HCT116 (cell line): ENCODE results near the gene DEGS1. TPM values are rescaled to one million over a fixed set of nuclear protein-coding genes. Genes with fewer than 3 reads are reported as not detected.
A peak's percentile ranks its signal among the peaks of the same experiment; 100 is the strongest.

ENCODE experiments used
- ATAC-seq: fragments of 200-7000 bp; cut with Tn5 transposase; 2 replicates; pipeline ENCODE4 v1.9.1; 2020; ENCODE audit warnings: mild to moderate bottlenecking, moderate library complexity
- BruUV-seq: library from RNA; stranded (reverse); fragments of 400-500 nt; replicated peaks from 2 replicates; lab custom pipeline; 2021; lab: Mats Ljungman, UMichigan
- CTCF ChIA-PET: fragments of 300-600 bp; sonication (Branson Sonifier 250); formaldehyde crosslinking; loops from one replicate; lab custom pipeline; 2021; ENCODE audit warnings: antibody characterized with exemption; lab: Charles Lee
- POLR2A ChIA-PET: fragments of 300-600, 350-600 bp; sonication (Branson Sonifier 250); formaldehyde crosslinking; loops from one replicate; lab custom pipeline; 2021; ENCODE audit warnings: antibody characterized with exemption; lab: Charles Lee
- RAD21 ChIA-PET, 2 experiments: fragments of 300-600 bp; sonication (Branson Sonifier 250); formaldehyde crosslinking; loops; one replicate each; lab custom pipeline; 2023; ENCODE audit warnings: low total read pairs in 2 of 2; ENCODE audit not compliant: uncharacterized antibody in 2 of 2, unreplicated experiment in 2 of 2, low non-redundant PET in 1 of 2; lab: Charles Lee
- DNase-seq: peaks from one replicate; pipeline ENCODE4 v3.0.0-alpha.2; 2010; ENCODE audit warnings: low read depth, low spot score
- H2AFZ ChIP-seq: fragments of 200-600 bp; shearing (Covaris generic), sonication (generic); 2 replicates; pipeline ENCODE4 v1.6.1; 2017; ENCODE audit warnings: low read depth, mixed run types, mixed read lengths, antibody characterized with exemption, low read length; ENCODE audit not compliant: poor library complexity, severe bottlenecking
- H3K27ac ChIP-seq: 2 replicates; pipeline ENCODE4 v1.5.1; 2012; ENCODE audit warnings: low read depth, low read length
- H3K27me3 ChIP-seq: fragments of 200-600 bp; sonication (generic); 2 replicates; pipeline ENCODE4 v1.6.1; 2016; ENCODE audit warnings: mixed run types, low read length, mixed read lengths; ENCODE audit not compliant: insufficient read depth
- H3K36me3 ChIP-seq, 2 experiments: fragments of 200-500 bp in 1 of 2; fragments of 200-600 bp in 1 of 2; sonication (Bioruptor generic) in 1 of 2; sonication (generic) in 1 of 2; 2 replicates each; pipeline versions ENCODE4 v1.5.1 to v1.6.1; 2014 to 2016; ENCODE audit warnings: low read length in 2 of 2, inconsistent platforms in 1 of 2, mixed read lengths in 1 of 2, mixed run types in 1 of 2; ENCODE audit not compliant: insufficient read depth in 2 of 2, control insufficient read depth in 1 of 2
- H3K4me1 ChIP-seq, 2 experiments: fragments of 200-600 bp in 1 of 2; sonication (generic) in 1 of 2; 2 replicates each; pipeline versions ENCODE4 v1.5.1 to v1.6.1; 2012 to 2017; ENCODE audit warnings: low read length in 2 of 2, inconsistent platforms in 1 of 2, mild to moderate bottlenecking in 1 of 2, mixed read lengths in 1 of 2, mixed run types in 1 of 2, moderate library complexity in 1 of 2; ENCODE audit not compliant: insufficient read depth in 2 of 2, control insufficient read depth in 1 of 2
- H3K4me2 ChIP-seq: fragments of 200-600 bp; sonication (generic); 2 replicates; pipeline ENCODE4 v1.6.1; 2017; ENCODE audit warnings: mixed run types, low read length, mixed read lengths
- H3K4me3 ChIP-seq, 2 experiments: fragments of 200-600 bp in 1 of 2; sonication (generic) in 1 of 2; replicated peaks in 1 of 2; 2 replicates each; pipeline ENCODE4 v1.5.1; 2011 to 2016; ENCODE audit warnings: low read length in 2 of 2, control low read depth in 1 of 2, low read depth in 1 of 2, mild to moderate bottlenecking in 1 of 2, mixed read lengths in 1 of 2, mixed run types in 1 of 2
- H3K79me2 ChIP-seq: fragments of 200-600 bp; sonication (generic); 2 replicates; pipeline ENCODE4 v1.6.1; 2017; ENCODE audit warnings: mild to moderate bottlenecking, mixed run types, low read length, moderate library complexity, mixed read lengths; ENCODE audit not compliant: insufficient read depth
- H3K9ac ChIP-seq: fragments of 200-600 bp; sonication (generic); 2 replicates; pipeline ENCODE4 v1.6.1; 2016; ENCODE audit warnings: low read length, mixed read lengths
- H3K9me2 ChIP-seq: fragments of 200-600 bp; sonication (generic), shearing (Covaris generic); 2 replicates; pipeline ENCODE4 v1.6.1; 2017; ENCODE audit warnings: mixed run types, mild to moderate bottlenecking, moderate library complexity; ENCODE audit not compliant: insufficient read depth
- H3K9me3 ChIP-seq, 2 experiments: fragments of 200-500 bp in 1 of 2; fragments of 200-600 bp in 1 of 2; sonication (Bioruptor generic) in 1 of 2; sonication (generic) in 1 of 2; 2 replicates each; pipeline ENCODE4 v1.6.1; 2014 to 2017; ENCODE audit warnings: low read length in 2 of 2, mixed read lengths in 2 of 2, inconsistent platforms in 1 of 2, low read depth in 1 of 2, mild to moderate bottlenecking in 1 of 2, mixed run types in 1 of 2, moderate library complexity in 1 of 2; ENCODE audit not compliant: control insufficient read depth in 1 of 2, insufficient read depth in 1 of 2
- H4K20me1 ChIP-seq: fragments of 200-600 bp; sonication (generic), shearing (Covaris generic); 2 replicates; pipeline ENCODE4 v1.6.1; 2017; ENCODE audit warnings: mixed run types, mild to moderate bottlenecking, moderate library complexity; ENCODE audit not compliant: insufficient read depth
- CBX3 ChIP-seq: IDR thresholded peaks from 2 replicates; pipeline ENCODE4 v1.6.1; 2012; ENCODE audit warnings: low read depth
- EGR1 ChIP-seq: IDR thresholded peaks from 2 replicates; pipeline ENCODE4 v1.6.1; 2012; ENCODE audit warnings: low read depth
- EZH2 ChIP-seq: fragments of 200-600 bp; sonication (generic); IDR thresholded peaks from 2 replicates; pipeline ENCODE4 v1.6.1; 2017; ENCODE audit warnings: antibody characterized with exemption, mixed run types
- FOSL1 ChIP-seq: IDR thresholded peaks from 2 replicates; pipeline ENCODE4 v1.6.1; 2012; ENCODE audit warnings: low read depth
- POLR2AphosphoS5 ChIP-seq: IDR thresholded peaks from 2 replicates; pipeline ENCODE4 v1.6.1; 2011; ENCODE audit warnings: mild to moderate bottlenecking, low read depth, low read length, moderate library complexity
- RAD21 ChIP-seq: IDR thresholded peaks from 2 replicates; pipeline ENCODE4 v1.6.1; 2012; ENCODE audit warnings: low read depth, mild to moderate bottlenecking
- SIN3A ChIP-seq: IDR thresholded peaks from 2 replicates; pipeline ENCODE4 v1.6.1; 2012; ENCODE audit warnings: low read depth
- SP1 ChIP-seq: IDR thresholded peaks from 2 replicates; pipeline ENCODE4 v1.6.1; 2012; ENCODE audit warnings: low read depth
- SRF ChIP-seq: IDR thresholded peaks from 2 replicates; pipeline ENCODE4 v1.6.1; 2012; ENCODE audit warnings: low read depth
- TCF7L2 ChIP-seq: IDR thresholded peaks from 2 replicates; pipeline ENCODE4 v1.7.0; 2011; ENCODE audit warnings: borderline replicate concordance, inconsistent platforms; ENCODE audit not compliant: insufficient read depth, insufficient read length; ENCODE audit errors: extremely low read depth
- YY1 ChIP-seq: IDR thresholded peaks from 2 replicates; pipeline ENCODE4 v1.6.1; 2011; ENCODE audit warnings: low read length, low read depth, moderate library complexity, mild to moderate bottlenecking; ENCODE audit not compliant: insufficient replicate concordance; ENCODE audit errors: extremely low read depth
- ZFX ChIP-seq: fragments of 450-650 bp; IDR thresholded peaks from 2 replicates; pipeline ENCODE4 v1.6.1; 2017
- ZNF274 ChIP-seq: fragments of 200-500 bp; sonication (Bioruptor generic); IDR thresholded peaks from 2 replicates; pipeline ENCODE4 v1.6.1; 2014; ENCODE audit warnings: mild to moderate bottlenecking, low read depth, low read length, inconsistent platforms
- intact Hi-C: fragments of 100-400 bp; cut with micrococcal nuclease; formaldehyde crosslinking; loops from 2 replicates; pipeline ENCODE4 v1.10.0; 2022
- total RNA-seq: library from RNA; stranded (reverse); gene quantifications from one replicate; pipeline ENCODE4 v1.2.1, GENCODE V29; 2021; ENCODE audit not compliant: unreplicated experiment
- TF ChIP-seq, protein P1 (sequence below): IDR thresholded peaks from 2 replicates; pipeline ENCODE4 v1.6.1; 2012
- TF ChIP-seq, protein P2 (sequence below): IDR thresholded peaks from 2 replicates; pipeline ENCODE4 v1.6.1; 2012
- TF ChIP-seq, protein P3 (sequence below): IDR thresholded peaks from 2 replicates; pipeline ENCODE4 v1.6.1; 2012; ENCODE audit warnings: low read depth

Gene DEGS1
- total RNA-seq, 1 experiment from 2014 or later = 23.1 TPM

DNA sequence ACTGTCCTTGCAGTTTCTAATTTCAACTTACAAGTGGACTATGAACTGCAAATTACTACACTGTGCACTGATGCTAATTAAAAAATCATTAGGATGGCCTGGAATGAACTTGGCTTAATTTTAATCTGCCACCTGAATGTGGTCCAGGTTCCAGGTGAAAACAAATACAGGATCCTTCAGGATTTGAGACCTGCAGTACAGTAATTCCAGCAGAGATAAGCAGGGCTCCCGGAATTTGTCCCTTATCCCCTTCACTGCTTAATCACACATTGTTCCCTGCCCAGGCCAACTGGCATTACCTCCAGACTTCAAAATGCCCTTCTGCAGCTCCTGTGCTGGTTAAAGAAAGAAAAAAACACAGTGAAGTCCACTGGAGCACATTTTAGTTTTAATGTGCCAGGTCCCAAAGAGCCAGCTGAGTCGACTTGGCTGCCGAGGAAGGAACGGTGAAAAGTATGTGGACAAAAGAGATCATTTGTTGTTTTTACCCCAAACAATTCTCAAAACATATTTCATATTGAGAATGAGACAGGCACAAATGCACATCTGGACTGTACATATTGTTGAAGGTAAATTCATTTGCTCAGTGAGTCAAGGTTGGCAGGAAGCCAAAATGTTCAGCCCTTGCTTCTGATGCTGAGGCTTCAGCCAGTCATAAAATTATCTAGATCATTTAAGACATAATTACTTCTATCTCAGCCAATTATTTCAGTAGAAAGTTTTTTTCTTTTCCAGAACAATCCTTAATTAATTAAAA, 28.3 kb downstream of the DEGS1 start:
- Histone ChIP-seq H3K4me2 (no peak overlapping the region), H3K79me2 (no peaks in the 10 kb centered on the region), H3K27me3 (no peaks in the 10 kb centered on the region), H3K9me2 (no peaks in the 10 kb centered on the region), H3K36me3 (no peaks in the 10 kb centered on the region), H3K4me1 (peaks cover 0 to 9% of the 10 kb centered on the region in 2 experiments; a peak in 2 of 4 replicates), H3K4me3 (no peak overlapping the region), H3K9me3 (no peaks in the 10 kb centered on the region), H4K20me1 (no peaks in the 10 kb centered on the region), H3K9ac (no peak overlapping the region), H2AFZ (no peak overlapping the region), H3K27ac (no peak overlapping the region)
- ATAC-seq = no peak
- no peak for DNase-seq
- ChIA-PET RAD21 (no interaction called here), CTCF (no interaction called here), POLR2A (no interaction called here)
- TF ChIP-seq ZNF274 = no peak
- TF ChIP-seq EZH2 = no peak
- no peak for TF ChIP-seq EGR1
- no peak for TF ChIP-seq ZFX
- TF ChIP-seq CBX3 = no peak
- no TSS peak for BruUV-seq
- intact Hi-C loops = no loop called here

DNA sequence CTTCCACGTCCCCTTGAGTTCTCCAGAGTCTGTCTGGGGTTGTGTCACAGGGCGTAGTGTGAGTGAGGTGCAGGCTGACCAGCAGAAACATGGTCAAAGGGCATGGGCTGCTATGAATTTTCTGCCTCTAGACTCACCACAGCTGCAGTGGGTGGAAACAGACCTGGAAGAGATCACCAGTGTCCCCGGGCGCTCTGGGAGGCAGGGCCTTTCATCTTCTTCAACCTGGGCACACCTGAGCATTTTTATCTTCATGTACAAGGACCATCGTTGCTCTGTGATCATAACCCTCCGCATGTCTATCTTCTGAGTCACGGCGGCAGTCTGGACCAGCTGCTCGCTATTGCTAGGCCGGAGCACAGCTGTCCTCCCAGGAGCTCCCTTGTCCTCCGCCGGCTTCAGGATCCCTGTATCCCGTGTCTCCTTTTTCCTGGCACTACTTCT, 29.6 kb downstream of the DEGS1 start:
- BruUV-seq = no TSS peak
- ChIA-PET POLR2A (no interaction called here), CTCF (no interaction called here), RAD21 (no interaction called here)
- H3K79me2 ChIP-seq = no peaks in the 10 kb centered on the region
- H3K27ac ChIP-seq = no peak overlapping the region
- H3K9me2 ChIP-seq = no peaks in the 10 kb centered on the region
- no peak overlapping the region for H3K4me3 ChIP-seq
- no peaks in the 10 kb centered on the region for H3K36me3 ChIP-seq
- H4K20me1 ChIP-seq = no peaks in the 10 kb centered on the region
- TF ChIP-seq TCF7L2 (no peak), CBX3 (no peak), FOSL1 (no peak), ZFX (no peak), POLR2AphosphoS5 (no peak), SP1 (no peak), RAD21 (no peak), SIN3A (no peak), YY1 (no peak), SRF (no peak), ZNF274 (no peak)
- TF ChIP-seq, protein P1, sequence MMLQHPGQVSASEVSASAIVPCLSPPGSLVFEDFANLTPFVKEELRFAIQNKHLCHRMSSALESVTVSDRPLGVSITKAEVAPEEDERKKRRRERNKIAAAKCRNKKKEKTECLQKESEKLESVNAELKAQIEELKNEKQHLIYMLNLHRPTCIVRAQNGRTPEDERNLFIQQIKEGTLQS = no peak
- TF ChIP-seq, protein P2, sequence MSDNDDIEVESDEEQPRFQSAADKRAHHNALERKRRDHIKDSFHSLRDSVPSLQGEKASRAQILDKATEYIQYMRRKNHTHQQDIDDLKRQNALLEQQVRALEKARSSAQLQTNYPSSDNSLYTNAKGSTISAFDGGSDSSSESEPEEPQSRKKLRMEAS = no peak
- TF ChIP-seq, protein P3, sequence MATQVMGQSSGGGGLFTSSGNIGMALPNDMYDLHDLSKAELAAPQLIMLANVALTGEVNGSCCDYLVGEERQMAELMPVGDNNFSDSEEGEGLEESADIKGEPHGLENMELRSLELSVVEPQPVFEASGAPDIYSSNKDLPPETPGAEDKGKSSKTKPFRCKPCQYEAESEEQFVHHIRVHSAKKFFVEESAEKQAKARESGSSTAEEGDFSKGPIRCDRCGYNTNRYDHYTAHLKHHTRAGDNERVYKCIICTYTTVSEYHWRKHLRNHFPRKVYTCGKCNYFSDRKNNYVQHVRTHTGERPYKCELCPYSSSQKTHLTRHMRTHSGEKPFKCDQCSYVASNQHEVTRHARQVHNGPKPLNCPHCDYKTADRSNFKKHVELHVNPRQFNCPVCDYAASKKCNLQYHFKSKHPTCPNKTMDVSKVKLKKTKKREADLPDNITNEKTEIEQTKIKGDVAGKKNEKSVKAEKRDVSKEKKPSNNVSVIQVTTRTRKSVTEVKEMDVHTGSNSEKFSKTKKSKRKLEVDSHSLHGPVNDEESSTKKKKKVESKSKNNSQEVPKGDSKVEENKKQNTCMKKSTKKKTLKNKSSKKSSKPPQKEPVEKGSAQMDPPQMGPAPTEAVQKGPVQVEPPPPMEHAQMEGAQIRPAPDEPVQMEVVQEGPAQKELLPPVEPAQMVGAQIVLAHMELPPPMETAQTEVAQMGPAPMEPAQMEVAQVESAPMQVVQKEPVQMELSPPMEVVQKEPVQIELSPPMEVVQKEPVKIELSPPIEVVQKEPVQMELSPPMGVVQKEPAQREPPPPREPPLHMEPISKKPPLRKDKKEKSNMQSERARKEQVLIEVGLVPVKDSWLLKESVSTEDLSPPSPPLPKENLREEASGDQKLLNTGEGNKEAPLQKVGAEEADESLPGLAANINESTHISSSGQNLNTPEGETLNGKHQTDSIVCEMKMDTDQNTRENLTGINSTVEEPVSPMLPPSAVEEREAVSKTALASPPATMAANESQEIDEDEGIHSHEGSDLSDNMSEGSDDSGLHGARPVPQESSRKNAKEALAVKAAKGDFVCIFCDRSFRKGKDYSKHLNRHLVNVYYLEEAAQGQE = no peak
- H3K4me2 ChIP-seq = no peak overlapping the region
- intact Hi-C loops = no loop called here
- no peak overlapping the region for H3K9ac ChIP-seq
- H3K9me3 ChIP-seq = no peaks in the 10 kb centered on the region
- DNase-seq = no peak
- no peak overlapping the region for H2AFZ ChIP-seq
- no peaks in the 10 kb centered on the region for H3K27me3 ChIP-seq
- ATAC-seq = peak; percentile 50
- H3K4me1 ChIP-seq = peaks cover 0 to 9% of the 10 kb centered on the region in 2 experiments; a peak in 2 of 4 replicates
